ENCODE results near the gene CPNE8.

Gene CPNE8

GRCh38 chr12:38809832-38810231 lies 95.6 kb downstream of the CPNE8 start:
- TF ChIP-seq FOXP2 (optimal IDR thresholded peaks at IDR 0.05; ENCODE audit: borderline replicate concordance, extremely low read depth, extremely low read length, insufficient read depth): no peak
- TF ChIP-seq SIN3A (IDR thresholded peaks at IDR 0.05; ENCODE audit: borderline replicate concordance, insufficient read depth, low read length): no peak
- no peak for TF ChIP-seq POLR2AphosphoS5 (IDR thresholded peaks at IDR 0.05; ENCODE audit: low read depth, low read length)
- no peak for TF ChIP-seq REST (IDR thresholded peaks at IDR 0.05; ENCODE audit: insufficient read depth in 1 of 2, low read depth in 2 of 2, low read length in 2 of 2)
- no peak for TF ChIP-seq TAF1 (IDR thresholded peaks at IDR 0.05; ENCODE audit: borderline replicate concordance, insufficient read depth, low read length)

GRCh38 chr12:38788106-38788505 lies 117.3 kb downstream of the CPNE8 start:
- no peak for TF ChIP-seq POLR2AphosphoS5 (IDR thresholded peaks at IDR 0.05; ENCODE audit: low read depth, low read length)
- no peak for TF ChIP-seq TAF1 (IDR thresholded peaks at IDR 0.05; ENCODE audit: borderline replicate concordance, insufficient read depth, low read length)
- TF ChIP-seq FOXP2 (optimal IDR thresholded peaks at IDR 0.05; ENCODE audit: borderline replicate concordance, extremely low read depth, extremely low read length, insufficient read depth): no peak
- no peak for TF ChIP-seq REST (IDR thresholded peaks at IDR 0.05; ENCODE audit: insufficient read depth in 1 of 2, low read depth in 2 of 2, low read length in 2 of 2)
- TF ChIP-seq SIN3A (IDR thresholded peaks at IDR 0.05; ENCODE audit: borderline replicate concordance, insufficient read depth, low read length): no peak

- no peak for TF ChIP-seq TAF1 (IDR thresholded peaks at IDR 0.05; ENCODE audit: borderline replicate concordance, insufficient read depth, low read length)
- TF ChIP-seq POLR2AphosphoS5 (IDR thresholded peaks at IDR 0.05; ENCODE audit: low read depth, low read length): no peak
- TF ChIP-seq FOXP2 (optimal IDR thresholded peaks at IDR 0.05; ENCODE audit: borderline replicate concordance, extremely low read depth, extremely low read length, insufficient read depth): no peak
- TF ChIP-seq SIN3A (IDR thresholded peaks at IDR 0.05; ENCODE audit: borderline replicate concordance, insufficient read depth, low read length): no peak
- no peak for TF ChIP-seq REST (IDR thresholded peaks at IDR 0.05; ENCODE audit: insufficient read depth in 1 of 2, low read depth in 2 of 2, low read length in 2 of 2)
Measured at GRCh38 chr12:38785381-38785780, 120.0 kb downstream of the CPNE8 start.

GRCh38 chr12:38783304-38783703 lies 122.1 kb downstream of the CPNE8 start:
- TF ChIP-seq REST (IDR thresholded peaks at IDR 0.05; ENCODE audit: insufficient read depth in 1 of 2, low read depth in 2 of 2, low read length in 2 of 2): no peak

GRCh38 chr12:38782359-38782758 lies 123.0 kb downstream of the CPNE8 start:
- TF ChIP-seq TAF1 (IDR thresholded peaks at IDR 0.05; ENCODE audit: borderline replicate concordance, insufficient read depth, low read length): no peak
- TF ChIP-seq FOXP2 (optimal IDR thresholded peaks at IDR 0.05; ENCODE audit: borderline replicate concordance, extremely low read depth, extremely low read length, insufficient read depth): no peak
- TF ChIP-seq REST (IDR thresholded peaks at IDR 0.05; ENCODE audit: insufficient read depth in 1 of 2, low read depth in 2 of 2, low read length in 2 of 2): no peak
- TF ChIP-seq SIN3A (IDR thresholded peaks at IDR 0.05; ENCODE audit: borderline replicate concordance, insufficient read depth, low read length): no peak
- TF ChIP-seq POLR2AphosphoS5 (IDR thresholded peaks at IDR 0.05; ENCODE audit: low read depth, low read length): no peak

Measured in PFSK-1 (cell line).